OCI-LY3 (cell line): ENCODE measurements around the gene P2RX2.

Experiments
- CTCF ChIP-seq: fragments of 200-600, 300-600 bp; sonication (generic); IDR thresholded peaks from 2 replicates; pipeline ENCODE4 v1.5.1; 2014; ENCODE audit warnings: antibody characterized with exemption, low read length, low read depth
- EZH2phosphoT487 ChIP-seq: fragments of 200-600 bp; shearing (Covaris generic); IDR thresholded peaks from 2 replicates; pipeline ENCODE4 v1.6.1; 2018; ENCODE audit warnings: antibody characterized with exemption, mixed run types, low read depth

GRCh38 chr12:132578118-132578517 is 40.5 kb upstream of the P2RX2 start:
- TF ChIP-seq CTCF (no peak), EZH2phosphoT487 (no peak)
